GM12878 (cell line): ENCODE data around the gene TNP2. TPM values are rescaled to one million over a fixed set of nuclear protein-coding genes. Genes with fewer than 3 reads are reported as not detected.

ENCODE experiments used
- ATAC-seq: fragments of 200-7000 bp; cut with Tn5 transposase; 3 replicates; pipeline ENCODE4 v1.9.1; 2020; ENCODE audit warnings: mild to moderate bottlenecking, moderate library complexity
- BruUV-seq: library from RNA; stranded (reverse); fragments of 400-500 nt; replicated peaks from 2 replicates; lab custom pipeline; 2021; lab: Mats Ljungman, UMichigan
- CTCF ChIA-PET: fragments of 300-600 bp; sonication (Branson Sonifier 250); formaldehyde crosslinking; extraction: SDS; loops from one replicate; lab custom pipeline; 2021; ENCODE audit warnings: inconsistent platforms; lab: Yijun Ruan, JAX
- POLR2A ChIA-PET: fragments of 350-600 bp; formaldehyde crosslinking; extraction: SDS; loops from one replicate; lab custom pipeline; 2021; ENCODE audit warnings: inconsistent platforms; lab: Charles Lee
- RAD21 ChIA-PET: fragments of 300-600 bp; sonication (Branson Sonifier 250); formaldehyde crosslinking; loops from one replicate; lab custom pipeline; 2023; ENCODE audit warnings: antibody characterized with exemption; ENCODE audit not compliant: unreplicated experiment; lab: Charles Lee
- SMC1A ChIA-PET: fragments of 300-600 bp; sonication (Branson Sonifier 250); formaldehyde crosslinking; loops from one replicate; lab custom pipeline; 2023; ENCODE audit not compliant: unreplicated experiment, uncharacterized antibody; lab: Charles Lee
- DNase-seq: peaks from one replicate; pipeline ENCODE4 v3.0.0-alpha.2; 2011; ENCODE audit warnings: low read depth, low spot score
- FAIRE-seq: peaks from 3 replicates; lab custom pipeline; 2011; peaks lifted over from hg19 to GRCh38; lab: Jason Lieb, UNC
- H2AFZ ChIP-seq: 2 replicates; pipeline ENCODE4 v1.6.0; 2011; ENCODE audit warnings: low read depth, low read length, control low read depth; ENCODE audit not compliant: control insufficient read depth
- H3K27ac ChIP-seq: 2 replicates; pipeline ENCODE4 v1.5.1; 2011; ENCODE audit warnings: control low read depth; ENCODE audit not compliant: control insufficient read depth, insufficient read depth
- H3K27me3 ChIP-seq, 2 experiments: replicated peaks in 1 of 2; 2 replicates each; pipeline versions ENCODE4 v1.6.0 to v1.6.1; 2011; ENCODE audit warnings: low read length in 1 of 2; ENCODE audit not compliant: control insufficient read depth in 2 of 2, insufficient read depth in 2 of 2
- H3K36me3 ChIP-seq, 2 experiments: 2 replicates each; pipeline ENCODE4 v1.5.1; 2011; ENCODE audit warnings: low read length in 1 of 2; ENCODE audit not compliant: control insufficient read depth in 2 of 2, insufficient read depth in 2 of 2
- H3K4me1 ChIP-seq: 2 replicates; pipeline ENCODE4 v1.6.1; 2011; ENCODE audit warnings: mild to moderate bottlenecking, low read length, moderate library complexity, mixed read lengths; ENCODE audit not compliant: control insufficient read depth, insufficient read depth
- H3K4me2 ChIP-seq: 2 replicates; pipeline ENCODE4 v1.6.0; 2011; ENCODE audit warnings: control low read depth; ENCODE audit not compliant: control insufficient read depth, insufficient read depth
- H3K4me3 ChIP-seq: fragments of 200-600 bp; sonication (generic); 2 replicates; pipeline ENCODE4 v1.5.1; 2016
- H3K79me2 ChIP-seq: 2 replicates; pipeline ENCODE4 v1.6.0; 2011; ENCODE audit warnings: low read length; ENCODE audit not compliant: control insufficient read depth, insufficient read depth
- H3K9ac ChIP-seq: 2 replicates; pipeline ENCODE4 v1.8.0; 2011; ENCODE audit warnings: low read length, control low read depth, mixed read lengths; ENCODE audit not compliant: control insufficient read depth, insufficient read depth
- H3K9me3 ChIP-seq: replicated peaks from 3 replicates; pipeline ENCODE4 v1.5.1; 2011; ENCODE audit warnings: mild to moderate bottlenecking, low read length; ENCODE audit not compliant: control insufficient read depth, insufficient read depth
- H4K20me1 ChIP-seq: 2 replicates; pipeline ENCODE4 v1.6.0; 2011; ENCODE audit not compliant: control insufficient read depth, insufficient read depth
- CBFB ChIP-seq: IDR thresholded peaks from 2 replicates; pipeline ENCODE4 v1.6.1; 2016; ENCODE audit warnings: antibody characterized with exemption, low read depth
- CEBPB ChIP-seq, 2 experiments: fragments of 150-350 bp in 1 of 2; IDR thresholded peaks; 2 replicates each; pipeline ENCODE4 v1.6.1; 2012 to 2014; ENCODE audit warnings: low read depth in 2 of 2, low read length in 2 of 2, borderline replicate concordance in 1 of 2, inconsistent platforms in 1 of 2
- CHD2 ChIP-seq: IDR thresholded peaks from 2 replicates; pipeline ENCODE4 v1.6.1; 2011; ENCODE audit warnings: low read depth, low read length, improper control_type of control experiment, borderline replicate concordance
- CHD4 ChIP-seq: fragments of 200-600 bp; sonication (generic); IDR thresholded peaks from 2 replicates; pipeline ENCODE4 v1.6.1; 2016; ENCODE audit warnings: mild to moderate bottlenecking
- CREB1 ChIP-seq: IDR thresholded peaks from 2 replicates; pipeline ENCODE4 v1.6.1; 2012; ENCODE audit warnings: low read depth, mild to moderate bottlenecking, inconsistent platforms
- FOXM1 ChIP-seq: IDR thresholded peaks from 2 replicates; pipeline ENCODE4 v1.6.1; 2012; ENCODE audit warnings: low read depth, mild to moderate bottlenecking, inconsistent platforms, low read length, moderate library complexity
- HCFC1 ChIP-seq: fragments of 150-350 bp; IDR thresholded peaks from 2 replicates; pipeline ENCODE4 v1.6.1; 2014; ENCODE audit warnings: low read length
- HSF1 ChIP-seq: fragments of 150-350 bp; IDR thresholded peaks from 2 replicates; pipeline ENCODE4 v1.6.1; 2014; ENCODE audit warnings: mild to moderate bottlenecking, low read depth, low read length
- IRF3 ChIP-seq: fragments of 450-650 bp; IDR thresholded peaks from 2 replicates; pipeline ENCODE4 v1.6.1; 2014; ENCODE audit warnings: mild to moderate bottlenecking
- IRF4 ChIP-seq: IDR thresholded peaks from 2 replicates; pipeline ENCODE4 v1.6.1; 2011; ENCODE audit warnings: low read depth, low read length
- KAT2A ChIP-seq: conservative IDR thresholded peaks from 2 replicates; pipeline ENCODE4 v1.6.1; 2011; ENCODE audit warnings: low read depth, low read length; ENCODE audit not compliant: control insufficient read depth
- MEF2B ChIP-seq: fragments of 450-650 bp; IDR thresholded peaks from 2 replicates; pipeline ENCODE4 v1.6.1; 2018; ENCODE audit warnings: mild to moderate bottlenecking, moderate library complexity; ENCODE audit not compliant: partially characterized antibody, poor library complexity, severe bottlenecking
- NFYA ChIP-seq: IDR thresholded peaks from 2 replicates; pipeline ENCODE4 v1.6.1; 2011; ENCODE audit warnings: low read depth, mild to moderate bottlenecking, low read length, improper control_type of control experiment, borderline replicate concordance
- NR2F1 ChIP-seq: fragments of 450-650 bp; conservative IDR thresholded peaks from 2 replicates; pipeline ENCODE4 v1.6.1; 2017; ENCODE audit warnings: mild to moderate bottlenecking
- PAX8 ChIP-seq: fragments of 450-650 bp; IDR thresholded peaks from 2 replicates; pipeline ENCODE4 v1.6.1; 2017; ENCODE audit warnings: mild to moderate bottlenecking, moderate library complexity
- POU2F2 ChIP-seq: IDR thresholded peaks from 3 replicates; pipeline ENCODE4 v1.6.1; 2011; ENCODE audit warnings: low read depth, mild to moderate bottlenecking, low read length, borderline replicate concordance
- RB1 ChIP-seq: fragments of 450-650 bp; formaldehyde crosslinking; IDR thresholded peaks from 2 replicates; pipeline ENCODE4 v1.6.1; 2017; ENCODE audit warnings: mild to moderate bottlenecking, borderline replicate concordance
- RCOR1 ChIP-seq: conservative IDR thresholded peaks from 2 replicates; pipeline ENCODE4 v1.6.1; 2012; ENCODE audit warnings: low read depth, low read length, improper control_type of control experiment
- RELB ChIP-seq: fragments of 450-650 bp; IDR thresholded peaks from 2 replicates; pipeline ENCODE4 v1.6.1; 2017; ENCODE audit warnings: low read depth, mild to moderate bottlenecking, moderate library complexity
- SMC3 ChIP-seq: IDR thresholded peaks from 2 replicates; pipeline ENCODE4 v1.6.1; 2011; ENCODE audit warnings: low read length, improper control_type of control experiment, borderline replicate concordance
- SPI1 ChIP-seq: IDR thresholded peaks from 2 replicates; pipeline ENCODE4 v1.6.1; 2011; ENCODE audit warnings: low read depth, mild to moderate bottlenecking, low read length, moderate library complexity, borderline replicate concordance; ENCODE audit not compliant: insufficient read depth
- SREBF2 ChIP-seq: IDR thresholded peaks from 2 replicates; pipeline ENCODE4 v1.6.1; 2012; ENCODE audit warnings: mild to moderate bottlenecking, low read length
- ZNF207 ChIP-seq: fragments of 450-650 bp; IDR thresholded peaks from 2 replicates; pipeline ENCODE4 v1.6.1; 2014; ENCODE audit warnings: antibody characterized with exemption, mild to moderate bottlenecking, borderline replicate concordance
- WGBS: methylation state at CpG from one replicate; pipeline ENCODE4 v1.1.6; 2016; ENCODE audit warnings: low lambda C conversion rate; ENCODE audit not compliant: insufficient replicate concordance, insufficient coverage; ENCODE audit errors: missing lambda C conversion rate; 5-methylcytosine and 5-hydroxymethylcytosine counted together
- in situ Hi-C: fragments of 300-500 bp; cut with MboI; formaldehyde crosslinking; loops from 9 replicates; pipeline ENCODE4 v1.14.3; 2018; ENCODE audit warnings: mixed read lengths
- intact Hi-C: fragments of 100-400 bp; cut with micrococcal nuclease; formaldehyde crosslinking; loops from one replicate; pipeline ENCODE4 v1.14.2; 2022; ENCODE audit not compliant: unreplicated experiment
- polyA plus RNA-seq, 11 experiments: library from polyadenylated mRNA; depleted of rRNA in 4 of 11; unstranded in 6 of 11; stranded (reverse) in 5 of 11; fragments of >200 nt; fragmentation: Nextera tagmentation in 4 of 11; fragmentation: Illumina TruSeq in 1 of 11; extraction: Ambion mirVana in 4 of 11; extraction: Trizol in 1 of 11; gene quantifications; 1 replicate in 1 of 11; 2 replicates in 10 of 11; pipeline versions ENCODE4 v1.2.1 to v1.2.3, GENCODE V29; 2011 to 2016; ENCODE audit warnings: inconsistent platforms in 2 of 11, missing spikeins in 2 of 11, low read depth in 1 of 11
- total RNA-seq, 4 experiments: library from RNA; depleted of rRNA in 3 of 4; stranded (reverse); fragments of >200 nt in 3 of 4; fragmentation: Illumina TruSeq in 1 of 4; extraction: Trizol in 1 of 4; gene quantifications; 2 replicates each; pipeline versions ENCODE4 v1.2.1 to v1.2.3, GENCODE V29; 2013 to 2021

TNP2 gene
- total and polyA plus RNA-seq, 10 of the 15 experiments (the other 5 are each of a cell fraction or from before 2014, with no cell fraction given) = not detected

GRCh38 chr16:11263737-11264136, 5.4 kb downstream of the TNP2 start:
- ChIA-PET RAD21 (interaction anchor here (0.7 to 4.2 kb wide), 4 partner anchors 8 to 91 kb away, joined by 3 to 26 read pairs (median 4); partner anchors contain the start of gene SOCS1), POLR2A (interaction anchor here (0.9 to 1.5 kb wide), 4 partner anchors 33 to 48 kb away, joined by 3 to 6 read pairs (median 4); no protein-coding TSS in a partner anchor), SMC1A (interaction anchor here (0.6 to 2.6 kb wide), 8 partner anchors 11 to 93 kb away, joined by 3 to 27 read pairs (median 3); no protein-coding TSS in a partner anchor), CTCF (interaction anchor here (1.5 to 11.0 kb wide), 3 partner anchors 34 to 292 kb away, joined by 3 to 170 read pairs (median 5); no protein-coding TSS in a partner anchor)
- Histone ChIP-seq H3K27ac (peak overlapping the region; percentile 45), H4K20me1 (no peaks in the 10 kb centered on the region), H3K9me3 (no peaks in the 10 kb centered on the region; the same call in 2 of the 3 replicates), H3K27me3 (no peaks in the 10 kb centered on the region), H3K9ac (peak overlapping the region; percentile 21; the same call in 1 of the 2 replicates), H3K4me3 (no peak overlapping the region), H3K4me1 (peaks cover 25% of the 10 kb centered on the region), H3K79me2 (no peaks in the 10 kb centered on the region), H2AFZ (peak overlapping the region; percentile 57), H3K4me2 (peak overlapping the region; percentile 56), H3K36me3 (no peaks in the 10 kb centered on the region)
- intact Hi-C loops (no loop called here), in situ Hi-C loops (no loop called here)
- no TSS peak for BruUV-seq
- ATAC-seq = peak; percentile 69
- FAIRE-seq = peak; percentile 69
- no peak for DNase-seq
- 20% methylated on average over 4 of the region's 4 CpGs for WGBS
- TF ChIP-seq IRF3 = no peak
- TF ChIP-seq HCFC1 = no peak
- TF ChIP-seq POU2F2 = peak; percentile 16; the same call in 1 of the 3 replicates
- no peak for TF ChIP-seq ZNF207
- TF ChIP-seq SREBF2 = no peak
- no peak for TF ChIP-seq RCOR1
- TF ChIP-seq CHD4 = no peak
- no peak for TF ChIP-seq SMC3
- no peak for TF ChIP-seq CEBPB (IDR thresholded peaks at IDR 0.05; ENCODE audit: borderline replicate concordance in 1 of 2, low read depth in 2 of 2, low read length in 2 of 2)
- no peak for TF ChIP-seq NFYA
- TF ChIP-seq NR2F1 = no peak
- 0 out of 2 replicates have a peak, but pooled peaks have one; percentile 45 for TF ChIP-seq IRF4
- 0 out of 2 replicates have a peak, but pooled peaks have one; percentile 22 for TF ChIP-seq CREB1
- TF ChIP-seq PAX8 = no peak
- no peak; the same call in 1 of the 2 replicates for TF ChIP-seq FOXM1
- no peak for TF ChIP-seq RELB
- TF ChIP-seq SPI1 = no peak
- no peak for TF ChIP-seq RB1
- no peak for TF ChIP-seq HSF1
- TF ChIP-seq CBFB = no peak
- TF ChIP-seq KAT2A = no peak
- peak; percentile 21 for TF ChIP-seq MEF2B
- TF ChIP-seq CHD2 = no peak
